DOHH2 (cell line): ENCODE results near the gene CDK5RAP2.
"Not testable (repeated sequence)": the region's sequence is repeated elsewhere in the genome, so short reads cannot be mapped to it uniquely, and the experiment has no call there.

ENCODE experiments used
- H3F3A ChIP-seq: fragments of 200-600 bp; sonication (generic), shearing (Covaris generic); 2 replicates; pipeline ENCODE4 v1.6.0; 2016; ENCODE audit warnings: antibody characterized with exemption, mild to moderate bottlenecking; ENCODE audit not compliant: control insufficient read depth, insufficient read depth
- H3K27ac ChIP-seq: fragments of 200-600 bp; sonication (generic); 2 replicates; pipeline ENCODE4 v1.5.1; 2014; ENCODE audit warnings: low read depth, mild to moderate bottlenecking, low read length, moderate library complexity
- H3K27me3 ChIP-seq: fragments of 200-600 bp; sonication (generic); 2 replicates; pipeline ENCODE4 v1.6.1; 2014; ENCODE audit warnings: mild to moderate bottlenecking, low read length, mixed read lengths; ENCODE audit not compliant: control insufficient read depth
- H3K36me3 ChIP-seq: fragments of 200-600 bp; sonication (generic); 2 replicates; pipeline ENCODE4 v1.6.1; 2014; ENCODE audit warnings: mild to moderate bottlenecking, low read length, moderate library complexity, mixed read lengths; ENCODE audit not compliant: control insufficient read depth
- H3K4me1 ChIP-seq: fragments of 200-600 bp; sonication (generic); 2 replicates; pipeline ENCODE4 v1.6.1; 2014; ENCODE audit warnings: mild to moderate bottlenecking, low read length, mixed read lengths; ENCODE audit not compliant: control insufficient read depth
- H3K4me2 ChIP-seq: fragments of 200-600 bp; sonication (generic); 2 replicates; pipeline ENCODE4 v1.6.0; 2014; ENCODE audit warnings: mild to moderate bottlenecking, low read length, moderate library complexity
- H3K4me3 ChIP-seq: fragments of 200-600 bp; sonication (generic); 2 replicates; pipeline ENCODE4 v1.5.1; 2014; ENCODE audit warnings: mild to moderate bottlenecking, low read length, mixed read lengths
- H3K79me2 ChIP-seq: fragments of 200-600 bp; sonication (generic); 2 replicates; pipeline ENCODE4 v1.6.1; 2014; ENCODE audit warnings: mild to moderate bottlenecking, low read length, mixed read lengths; ENCODE audit not compliant: control insufficient read depth
- H3K9me2 ChIP-seq: fragments of 200-600 bp; sonication (generic); replicated peaks from 2 replicates; pipeline ENCODE4 v1.6.1; 2014; ENCODE audit warnings: mild to moderate bottlenecking, low read length, mixed read lengths; ENCODE audit not compliant: control insufficient read depth
- H3K9me3 ChIP-seq: fragments of 200-600 bp; sonication (generic); 2 replicates; pipeline ENCODE4 v1.6.1; 2014; ENCODE audit warnings: antibody characterized with exemption, low read length, mixed read lengths; ENCODE audit not compliant: control insufficient read depth, insufficient read depth
- H4K20me1 ChIP-seq: fragments of 200-600 bp; sonication (generic); 2 replicates; pipeline ENCODE4 v1.6.0; 2014; ENCODE audit warnings: low read depth, mild to moderate bottlenecking, antibody characterized with exemption, low read length, moderate library complexity; ENCODE audit not compliant: control insufficient read depth, insufficient read depth
- CTCF ChIP-seq: fragments of 200-600 bp; sonication (generic); IDR thresholded peaks from one replicate; pipeline ENCODE4 v1.5.1; 2014; ENCODE audit warnings: antibody characterized with exemption, mild to moderate bottlenecking, low read depth, low read length; ENCODE audit not compliant: poor library complexity, severe bottlenecking
- EZH2phosphoT487 ChIP-seq: fragments of 200-600 bp; sonication (generic); IDR thresholded peaks from 2 replicates; pipeline ENCODE4 v1.6.1; 2017; ENCODE audit warnings: borderline replicate concordance, mild to moderate bottlenecking, antibody characterized with exemption, low read length, moderate library complexity, mixed read lengths

The CDK5RAP2 gene

GRCh38 chr9:120463765-120464164 is 116.2 kb downstream of the CDK5RAP2 start:
- H4K20me1 ChIP-seq, result no peaks in the 10 kb centered on the region; the same call in 1 of the 2 replicates
- H3K79me2 ChIP-seq, result no peaks in the 10 kb centered on the region
- no peak overlapping the region for H3K4me3 ChIP-seq
- H3K9me2 ChIP-seq, result no peaks in the 10 kb centered on the region
- no peaks in the 10 kb centered on the region for H3F3A ChIP-seq
- H3K27ac ChIP-seq, result no peak overlapping the region
- H3K36me3 ChIP-seq, result peaks cover 41% of the 10 kb centered on the region
- H3K4me1 ChIP-seq, result no peaks in the 10 kb centered on the region
- no peak overlapping the region for H3K4me2 ChIP-seq
- no peak for TF ChIP-seq CTCF
- no peak for TF ChIP-seq EZH2phosphoT487
- H3K9me3 ChIP-seq, result no peaks in the 10 kb centered on the region
- H3K27me3 ChIP-seq, result no peaks in the 10 kb centered on the region

GRCh38 chr9:120461677-120462076 is 118.3 kb downstream of the CDK5RAP2 start:
- not testable (repeated sequence) for H3K4me1 ChIP-seq, H3K79me2 ChIP-seq, H3K4me2 ChIP-seq, H4K20me1 ChIP-seq, H3K27me3 ChIP-seq, H3K9me3 ChIP-seq, H3F3A ChIP-seq, H3K4me3 ChIP-seq, H3K27ac ChIP-seq, H3K9me2 ChIP-seq
- peaks cover 36% of the 10 kb centered on the region for H3K36me3 ChIP-seq

GRCh38 chr9:120456218-120456617 is 123.7 kb downstream of the CDK5RAP2 start:
- H3K36me3 ChIP-seq, result peaks cover 58% of the 10 kb centered on the region
- TF ChIP-seq EZH2phosphoT487 (no peak), CTCF (no peak)
- no peaks in the 10 kb centered on the region for H3K27me3 ChIP-seq
- no peaks in the 10 kb centered on the region for H3K9me2 ChIP-seq
- no peaks in the 10 kb centered on the region for H4K20me1 ChIP-seq
- no peaks in the 10 kb centered on the region for H3K9me3 ChIP-seq
- H3K79me2 ChIP-seq, result no peaks in the 10 kb centered on the region
- H3K4me1 ChIP-seq, result no peaks in the 10 kb centered on the region
- H3K4me3 ChIP-seq, result no peak overlapping the region
- H3F3A ChIP-seq, result no peaks in the 10 kb centered on the region
- H3K4me2 ChIP-seq, result no peak overlapping the region
- no peak overlapping the region for H3K27ac ChIP-seq

- H4K20me1 ChIP-seq, result no peaks in the 10 kb centered on the region
- TF ChIP-seq CTCF (no peak), EZH2phosphoT487 (no peak)
- no peaks in the 10 kb centered on the region for H3K79me2 ChIP-seq
- no peak overlapping the region for H3K4me2 ChIP-seq
- H3K4me1 ChIP-seq, result no peaks in the 10 kb centered on the region
- H3K4me3 ChIP-seq, result no peak overlapping the region
- no peaks in the 10 kb centered on the region for H3K9me3 ChIP-seq
- no peaks in the 10 kb centered on the region for H3K9me2 ChIP-seq
- no peak overlapping the region for H3K27ac ChIP-seq
- no peaks in the 10 kb centered on the region for H3F3A ChIP-seq
- no peaks in the 10 kb centered on the region for H3K27me3 ChIP-seq
- peaks cover 64% of the 10 kb centered on the region for H3K36me3 ChIP-seq
Observed at GRCh38 chr9:120454467-120454866, 125.5 kb downstream of the CDK5RAP2 start.
